ENCODE data around the gene MEI1. TPM values are rescaled to one million over a fixed set of nuclear protein-coding genes. Genes with fewer than 3 reads are reported as not detected.

Gene MEI1
- total RNA-seq, 1 donor from 2014 or later = 0.41 TPM

- ATAC-seq (no peak), DNase-seq (ENCODE audit: missing footprints) (no peak)
- intact Hi-C loops (cut with DNase I) = no loop called here
These were observed 77.1 kb downstream of the MEI1 start for GRCh38 chr22:41776381-41776780.

- intact Hi-C loops (cut with DNase I) = no loop called here
- ATAC-seq (no peak), DNase-seq (ENCODE audit: missing footprints) (no peak)
These were observed 78.6 kb downstream of the MEI1 start for GRCh38 chr22:41777749-41778425.

GRCh38 chr22:41779929-41780505, 80.7 kb downstream of the MEI1 start:
- intact Hi-C loops (cut with DNase I) = loop anchor here (10.0 kb wide), 1 partner anchor 55 kb away; no protein-coding TSS in a partner anchor
- no peak for ATAC-seq
- DNase-seq (ENCODE audit: missing footprints) = peak; percentile 57

- intact Hi-C loops (cut with DNase I) = loop anchor here (10.0 kb wide), 1 partner anchor 56 kb away; no protein-coding TSS in a partner anchor
- peak; percentile 37 for ATAC-seq
- DNase-seq (ENCODE audit: missing footprints) = peak; percentile 87
These were observed 81.6 kb downstream of the MEI1 start for GRCh38 chr22:41780746-41781505.

- peak; percentile 30 for DNase-seq (ENCODE audit: missing footprints)
- no peak for ATAC-seq
- intact Hi-C loops (cut with DNase I) = loop anchor here (10.0 kb wide), 1 partner anchor 57 kb away; no protein-coding TSS in a partner anchor
These were observed 82.2 kb downstream of the MEI1 start for GRCh38 chr22:41781507-41781906.

- ATAC-seq = no peak
- intact Hi-C loops (cut with DNase I) = loop anchor here (10.0 kb wide), 1 partner anchor 58 kb away; no protein-coding TSS in a partner anchor
- DNase-seq (ENCODE audit: missing footprints) = peak; percentile 33
These were observed 83.0 kb downstream of the MEI1 start for GRCh38 chr22:41782316-41782715.

GRCh38 chr22:41782751-41783150, 83.4 kb downstream of the MEI1 start:
- no peak for ATAC-seq
- intact Hi-C loops (cut with DNase I) = loop anchor here (10.0 kb wide), 1 partner anchor 58 kb away; no protein-coding TSS in a partner anchor

GRCh38 chr22:41787331-41787730, 88.0 kb downstream of the MEI1 start:
- intact Hi-C loops (cut with DNase I) = loop anchor here (10.0 kb wide), 1 partner anchor 63 kb away; no protein-coding TSS in a partner anchor
- no peak for ATAC-seq
- no peak for DNase-seq (ENCODE audit: missing footprints)

More at GRCh38 chr22:41782751-41783150, 83.4 kb downstream of the MEI1 start:
- no peak for DNase-seq (ENCODE audit: missing footprints)

GRCh38 chr22:41793871-41794270, 94.6 kb downstream of the MEI1 start:
- intact Hi-C loops (cut with DNase I) = no loop called here
- DNase-seq (ENCODE audit: missing footprints) (no peak), ATAC-seq (no peak)

- ATAC-seq = no peak
- no peak for DNase-seq (ENCODE audit: missing footprints)
- intact Hi-C loops (cut with DNase I) = no loop called here
These were observed 99.4 kb downstream of the MEI1 start for GRCh38 chr22:41798736-41799135.

GRCh38 chr22:41799486-41800347, 100.4 kb downstream of the MEI1 start:
- DNase-seq (ENCODE audit: missing footprints) (peak; percentile 79), ATAC-seq (peak; percentile 66)
- intact Hi-C loops (cut with DNase I) = loop anchor here (5.0 kb wide), 1 partner anchor 102 kb away; the partner anchor contains the start of gene MEI1

- ATAC-seq = peak; percentile 99
These were observed 101.2 kb downstream of the MEI1 start, which contains the start of gene CCDC134 for GRCh38 chr22:41800348-41801146. TSS of gene CCDC134 (plus strand) at chr22:41800679. CDS start at chr22:41808891, 8,212 bp downstream.

GRCh38 chr22:41801147-41801819, 102.0 kb downstream of the MEI1 start:
- intact Hi-C loops (cut with DNase I) = loop anchor here (5.0 kb wide), 1 partner anchor 104 kb away; the partner anchor contains the start of gene MEI1
- no peak for DNase-seq (ENCODE audit: missing footprints)
- no peak for ATAC-seq

More at GRCh38 chr22:41800348-41801146, 101.2 kb downstream of the MEI1 start, which contains the start of gene CCDC134:
- intact Hi-C loops (cut with DNase I) = loop anchor here (5.0 kb wide), 1 partner anchor 103 kb away; the partner anchor contains the start of gene MEI1
- peak; percentile 96 for DNase-seq (ENCODE audit: missing footprints)

GRCh38 chr22:41801886-41802285, 102.6 kb downstream of the MEI1 start:
- ATAC-seq (no peak), DNase-seq (ENCODE audit: missing footprints) (no peak)
- intact Hi-C loops (cut with DNase I) = loop anchor here (5.0 kb wide), 1 partner anchor 105 kb away; the partner anchor contains the start of gene MEI1

GRCh38 chr22:41805639-41806038, 106.3 kb downstream of the MEI1 start:
- intact Hi-C loops (cut with DNase I) = no loop called here
- ATAC-seq = no peak
- DNase-seq (ENCODE audit: missing footprints) = no peak

- intact Hi-C loops (cut with DNase I) = no loop called here
- no peak for DNase-seq (ENCODE audit: missing footprints)
- ATAC-seq = no peak
These were observed 109.1 kb downstream of the MEI1 start for GRCh38 chr22:41808400-41808799.

- ATAC-seq (no peak), DNase-seq (ENCODE audit: missing footprints) (no peak)
- intact Hi-C loops (cut with DNase I) = no loop called here
These were observed 110.7 kb downstream of the MEI1 start for GRCh38 chr22:41810022-41810421.
